ENCODE data around the gene APOL6. TPM values are rescaled to one million over a fixed set of nuclear protein-coding genes. Genes with fewer than 3 reads are reported as not detected.
A peak's percentile ranks its signal among the peaks of the same experiment; 100 is the strongest.

The APOL6 gene
- polyA plus RNA-seq, 1 experiment, result 9.5 TPM

GRCh38 chr22:35634015-35634414, 14.2 kb upstream of the APOL6 start:
- no peak for DNase-seq (ENCODE audit: low read depth)
- ChIA-PET CTCF (no interaction called here), POLR2A (no interaction called here)
- Histone ChIP-seq H3K36me3 (ENCODE audit: control insufficient read depth, insufficient read depth, low read length) (no peaks in the 10 kb centered on the region), H3K27me3 (ENCODE audit: control insufficient read depth, insufficient read depth, low read length) (no peaks in the 10 kb centered on the region), H3K4me3 (ENCODE audit: low read depth, low read length) (no peak overlapping the region)
- TF ChIP-seq CTCF (IDR thresholded peaks at IDR 0.05; ENCODE audit: insufficient read depth, low read depth, low read length), result no peak

GRCh38 chr22:35634943-35635540, 13.2 kb upstream of the APOL6 start:
- POLR2A ChIA-PET, result no interaction called here
- no peak for DNase-seq (ENCODE audit: low read depth)
- no peaks in the 10 kb centered on the region for H3K27me3 ChIP-seq (ENCODE audit: control insufficient read depth, insufficient read depth, low read length)
- TF ChIP-seq CTCF (IDR thresholded peaks at IDR 0.05; ENCODE audit: insufficient read depth, low read depth, low read length), result no peak
- H3K36me3 ChIP-seq (ENCODE audit: control insufficient read depth, insufficient read depth, low read length), result no peaks in the 10 kb centered on the region
- H3K4me3 ChIP-seq (ENCODE audit: low read depth, low read length), result no peak overlapping the region
- CTCF ChIA-PET, result interaction anchor here (0.5 to 0.6 kb wide), 2 partner anchors 9 to 253 kb away, joined by 3 read pairs; no protein-coding TSS in a partner anchor

DNA sequence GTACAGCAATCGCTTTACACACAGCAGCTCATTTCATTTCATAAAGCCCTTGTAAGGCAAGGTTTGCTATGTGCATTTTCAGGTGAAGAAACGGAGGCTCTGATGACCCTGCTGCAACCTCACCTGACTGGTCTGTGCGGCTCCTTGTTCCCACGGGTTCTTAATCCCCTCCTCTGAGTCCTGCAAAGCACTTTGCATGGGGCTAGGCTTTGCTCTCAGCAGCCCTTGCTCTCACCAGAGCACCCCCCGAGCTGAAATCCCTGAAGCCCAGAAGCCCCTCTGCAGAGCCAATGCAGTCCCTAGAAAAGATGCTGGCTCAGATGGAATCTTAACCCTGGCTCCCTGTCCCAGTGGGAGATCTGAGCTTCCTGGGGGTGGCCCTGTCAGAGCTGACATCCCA, 11.0 kb upstream of the APOL6 start:
- Histone ChIP-seq H3K4me3 (ENCODE audit: low read depth, low read length) (no peak overlapping the region), H3K27me3 (ENCODE audit: control insufficient read depth, insufficient read depth, low read length) (no peaks in the 10 kb centered on the region), H3K36me3 (ENCODE audit: control insufficient read depth, insufficient read depth, low read length) (no peaks in the 10 kb centered on the region)
- no peak for TF ChIP-seq CTCF (IDR thresholded peaks at IDR 0.05; ENCODE audit: insufficient read depth, low read depth, low read length)
- POLR2A ChIA-PET, result no interaction called here
- CTCF ChIA-PET, result interaction anchor here (1.3 kb wide), 1 partner anchor 10 kb away, joined by 3 read pairs; no protein-coding TSS in a partner anchor
- no peak for DNase-seq (ENCODE audit: low read depth)

DNA sequence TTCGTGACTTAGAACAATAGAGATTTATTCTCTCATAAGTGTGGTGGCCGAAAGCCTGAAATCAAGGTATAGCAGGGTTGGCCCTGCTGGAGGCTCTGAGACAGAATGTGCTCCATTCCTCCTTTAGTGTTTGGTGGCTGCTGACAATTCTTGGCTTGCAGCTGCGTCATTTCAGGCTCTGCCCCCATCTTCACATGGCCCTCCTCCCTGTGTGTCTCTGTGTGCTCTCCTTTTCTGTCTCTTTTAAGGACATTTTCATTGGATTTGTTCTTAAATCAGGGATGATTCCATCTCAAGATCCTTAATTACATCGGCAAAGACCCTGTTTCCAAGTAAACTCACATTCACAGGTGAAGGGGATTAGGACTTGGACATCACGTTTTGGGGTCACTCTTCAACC, 10.2 kb upstream of the APOL6 start:
- Histone ChIP-seq H3K36me3 (ENCODE audit: control insufficient read depth, insufficient read depth, low read length) (no peaks in the 10 kb centered on the region), H3K27me3 (ENCODE audit: control insufficient read depth, insufficient read depth, low read length) (no peaks in the 10 kb centered on the region), H3K4me3 (ENCODE audit: low read depth, low read length) (no peak overlapping the region)
- TF ChIP-seq CTCF (IDR thresholded peaks at IDR 0.05; ENCODE audit: insufficient read depth, low read depth, low read length), result no peak
- ChIA-PET POLR2A (no interaction called here), CTCF (no interaction called here)
- no peak for DNase-seq (ENCODE audit: low read depth)

- peak; percentile 85 for DNase-seq (ENCODE audit: low read depth)
- Histone ChIP-seq H3K36me3 (ENCODE audit: control insufficient read depth, insufficient read depth, low read length) (no peaks in the 10 kb centered on the region), H3K4me3 (ENCODE audit: low read depth, low read length) (no peak overlapping the region), H3K27me3 (ENCODE audit: control insufficient read depth, insufficient read depth, low read length) (no peaks in the 10 kb centered on the region)
- TF ChIP-seq CTCF (IDR thresholded peaks at IDR 0.05; ENCODE audit: insufficient read depth, low read depth, low read length), result no peak
- ChIA-PET CTCF (no interaction called here), POLR2A (no interaction called here)
Measured at GRCh38 chr22:35638410-35638809, 9.8 kb upstream of the APOL6 start.
